GM21423 (cell line): ENCODE results near the gene KIAA0319L.
"Not testable (repeated sequence)": the region's sequence is repeated elsewhere in the genome, so short reads cannot be mapped to it uniquely, and the experiment has no call there.

Source experiments
- ATAC-seq: cut with Tn5 transposase; IDR thresholded peaks from one replicate; pipeline ENCODE4 v1.9.1; 2021; ENCODE audit warnings: mild to moderate bottlenecking, moderate library complexity; ENCODE audit not compliant: unreplicated experiment

KIAA0319L gene

DNA sequence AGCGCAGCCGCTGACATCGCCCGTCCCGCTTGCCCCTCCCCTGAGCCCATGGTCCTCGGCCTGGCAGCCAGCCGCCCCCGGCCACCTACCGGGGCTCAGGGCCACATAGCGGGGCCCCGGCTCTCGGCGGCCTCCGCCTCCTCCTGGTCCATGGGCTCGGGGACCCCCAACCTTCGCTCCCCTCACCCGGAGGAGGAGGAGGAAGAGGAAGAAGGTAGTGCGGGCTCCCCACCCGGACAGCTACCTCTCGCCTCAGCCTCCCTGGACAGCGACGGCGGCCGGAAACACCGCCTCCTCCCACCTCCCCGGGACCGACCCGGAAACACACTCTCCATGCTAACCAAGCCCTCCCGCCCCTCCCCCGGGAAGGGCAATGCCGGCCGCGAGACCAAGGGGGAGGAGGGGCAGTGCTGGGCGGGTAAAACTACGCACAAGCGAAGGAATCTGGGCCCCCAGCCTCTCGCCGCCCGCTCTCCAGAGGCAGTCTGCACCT is at the start of gene KIAA0319L:
Gene KIAA0319L, minus strand, starts transcription at position 286 of the 493 bp plus-strand sequence. CDS start 2,912 bp downstream, outside the sequence.
- ATAC-seq, result peak; percentile 66

GRCh38 chr1:35605867-35606182 is 48.6 kb upstream of the KIAA0319L start:
- no peak for ATAC-seq

GRCh38 chr1:35605071-35605866 is 48.1 kb upstream of the KIAA0319L start:
- ATAC-seq, result no peak

- no peak for ATAC-seq
These were observed 46.7 kb upstream of the KIAA0319L start for GRCh38 chr1:35603941-35604340.

GRCh38 chr1:35603468-35603867 is 46.3 kb upstream of the KIAA0319L start:
- no peak for ATAC-seq

DNA sequence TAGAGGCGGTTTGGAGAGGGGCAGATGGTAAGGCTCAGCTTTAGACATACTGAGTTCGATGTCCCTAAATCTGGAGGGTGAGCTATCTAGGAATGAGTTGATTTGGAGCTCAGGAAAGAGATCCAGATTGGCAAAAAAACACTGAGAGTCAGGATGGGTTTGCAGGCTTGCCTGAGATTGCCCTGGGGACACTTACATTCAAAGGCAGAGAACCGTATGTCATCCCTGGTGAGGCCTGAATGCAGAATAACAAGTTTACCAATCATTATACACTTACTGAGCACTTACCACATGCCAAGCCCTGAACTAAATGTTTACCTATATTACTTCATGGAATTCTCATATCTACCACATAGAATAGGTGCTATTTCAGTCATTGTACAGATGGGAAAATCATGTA is 43.4 kb upstream of the KIAA0319L start:
- no peak for ATAC-seq

GRCh38 chr1:35599411-35599810 is 42.2 kb upstream of the KIAA0319L start:
- no peak for ATAC-seq

DNA sequence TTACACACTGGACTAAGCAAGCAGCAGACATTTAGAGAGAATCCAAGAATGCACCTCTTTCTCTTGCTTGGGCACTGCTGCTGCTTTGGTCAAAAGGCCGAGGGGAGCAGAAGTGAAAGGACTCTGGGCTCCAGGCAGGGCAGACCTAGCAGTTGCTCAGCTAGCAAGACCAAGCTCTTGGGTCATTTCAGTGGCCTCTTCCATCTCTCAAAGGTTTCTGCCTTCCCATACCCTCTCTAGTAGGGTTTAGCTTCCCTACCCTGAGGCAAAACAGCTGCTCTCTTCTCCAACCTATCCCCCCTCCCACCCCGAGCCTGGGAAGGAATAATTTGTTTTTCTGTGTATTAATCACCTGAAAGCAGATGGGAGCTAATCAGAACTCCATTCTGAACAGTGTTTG is 41.7 kb upstream of the KIAA0319L start:
- no peak for ATAC-seq

- ATAC-seq, result no peak
These were observed 40.7 kb upstream of the KIAA0319L start for GRCh38 chr1:35597870-35598269.

GRCh38 chr1:35595684-35596083 is 38.5 kb upstream of the KIAA0319L start:
- no peak for ATAC-seq

GRCh38 chr1:35594005-35594760 is 37.0 kb upstream of the KIAA0319L start:
- no peak for ATAC-seq

DNA sequence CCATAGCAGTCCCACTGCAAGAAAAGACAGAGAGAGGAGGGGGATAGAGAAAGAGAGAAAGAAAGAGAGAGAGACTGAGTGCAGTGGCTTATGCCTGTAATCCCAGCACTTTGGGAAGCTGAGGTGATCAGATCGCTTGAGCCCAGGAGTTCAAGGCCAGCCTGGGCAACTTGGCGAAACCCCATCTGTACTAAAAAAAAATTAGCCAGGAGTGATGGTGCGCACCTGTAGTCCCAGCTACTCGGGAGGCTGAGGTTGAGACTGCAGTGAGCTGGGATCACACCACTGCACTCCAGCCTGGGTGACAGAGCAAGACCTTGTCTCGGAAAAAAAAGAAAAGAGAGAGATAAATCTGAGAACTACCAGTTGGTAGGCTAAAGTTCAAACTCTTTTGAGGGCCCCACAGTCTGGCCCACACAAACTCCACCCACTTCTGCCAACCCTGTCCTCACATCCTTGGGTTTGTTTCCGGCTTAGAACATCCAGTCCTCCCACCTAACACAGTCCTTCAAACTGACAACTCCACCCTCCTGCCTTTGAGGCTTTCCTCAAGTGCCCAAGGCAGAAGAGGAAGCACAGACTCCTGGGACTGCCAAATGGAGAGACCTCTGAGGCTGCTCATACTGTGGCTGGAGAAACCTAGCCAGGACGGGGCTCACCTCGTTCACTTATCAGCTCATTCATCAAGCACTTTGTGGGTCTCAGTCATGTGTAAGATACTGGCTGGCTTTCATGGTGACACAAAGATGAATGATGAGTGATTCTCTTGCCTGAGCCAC is 36.0 kb upstream of the KIAA0319L start:
- ATAC-seq, result no peak

- no peak for ATAC-seq
These were observed 34.0 kb upstream of the KIAA0319L start for GRCh38 chr1:35591211-35591610.

- no peak for ATAC-seq
These were observed 33.4 kb upstream of the KIAA0319L start for GRCh38 chr1:35590476-35591040.

- ATAC-seq, result no peak
These were observed 32.6 kb upstream of the KIAA0319L start for GRCh38 chr1:35589516-35590427.

GRCh38 chr1:35588197-35588910 is 31.2 kb upstream of the KIAA0319L start:
- ATAC-seq, result no peak

GRCh38 chr1:35587736-35588135 is 30.5 kb upstream of the KIAA0319L start:
- no peak for ATAC-seq

DNA sequence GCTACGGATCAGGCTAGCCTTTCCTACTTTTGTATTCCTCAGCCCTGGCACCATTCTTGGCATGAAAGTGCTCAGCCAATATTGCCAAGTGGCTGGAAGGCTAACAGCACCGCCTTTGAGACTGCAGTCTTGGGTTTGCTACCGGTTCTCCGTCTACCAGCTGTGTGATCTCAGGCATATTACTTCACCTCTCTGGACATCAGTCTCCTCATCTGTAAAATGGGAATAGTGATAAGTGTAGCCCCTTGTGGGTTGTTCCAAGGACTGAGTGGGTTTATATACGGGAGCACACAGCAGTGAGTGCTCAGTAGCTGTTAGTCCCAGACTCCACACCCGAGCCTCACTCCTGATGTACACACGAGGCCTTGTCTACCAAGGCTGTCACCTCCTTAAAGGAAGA is 29.6 kb upstream of the KIAA0319L start:
- no peak for ATAC-seq

- ATAC-seq, result not testable (repeated sequence)
These were observed 28.6 kb upstream of the KIAA0319L start for GRCh38 chr1:35585805-35586204.
